HCT116 (cell line): ENCODE results near the gene PLAU. TPM values are rescaled to one million over a fixed set of nuclear protein-coding genes. Genes with fewer than 3 reads are reported as not detected.

ENCODE experiments used
- ATAC-seq: fragments of 200-7000 bp; cut with Tn5 transposase; 2 replicates; pipeline ENCODE4 v1.9.1; 2020; ENCODE audit warnings: mild to moderate bottlenecking, moderate library complexity
- BruUV-seq: library from RNA; stranded (reverse); fragments of 400-500 nt; replicated peaks from 2 replicates; lab custom pipeline; 2021; lab: Mats Ljungman, UMichigan
- CTCF ChIA-PET: fragments of 300-600 bp; sonication (Branson Sonifier 250); formaldehyde crosslinking; loops from one replicate; lab custom pipeline; 2021; ENCODE audit warnings: antibody characterized with exemption; lab: Charles Lee
- POLR2A ChIA-PET: fragments of 300-600, 350-600 bp; sonication (Branson Sonifier 250); formaldehyde crosslinking; loops from one replicate; lab custom pipeline; 2021; ENCODE audit warnings: antibody characterized with exemption; lab: Charles Lee
- RAD21 ChIA-PET, 2 experiments: fragments of 300-600 bp; sonication (Branson Sonifier 250); formaldehyde crosslinking; loops; one replicate each; lab custom pipeline; 2023; ENCODE audit warnings: low total read pairs in 2 of 2; ENCODE audit not compliant: uncharacterized antibody in 2 of 2, unreplicated experiment in 2 of 2, low non-redundant PET in 1 of 2; lab: Charles Lee
- DNase-seq: peaks from one replicate; pipeline ENCODE4 v3.0.0-alpha.2; 2010; ENCODE audit warnings: low read depth, low spot score
- H2AFZ ChIP-seq: fragments of 200-600 bp; shearing (Covaris generic), sonication (generic); 2 replicates; pipeline ENCODE4 v1.6.1; 2017; ENCODE audit warnings: low read depth, mixed run types, mixed read lengths, antibody characterized with exemption, low read length; ENCODE audit not compliant: poor library complexity, severe bottlenecking
- H3K27ac ChIP-seq: 2 replicates; pipeline ENCODE4 v1.5.1; 2012; ENCODE audit warnings: low read depth, low read length
- H3K27me3 ChIP-seq: fragments of 200-600 bp; sonication (generic); 2 replicates; pipeline ENCODE4 v1.6.1; 2016; ENCODE audit warnings: mixed run types, low read length, mixed read lengths; ENCODE audit not compliant: insufficient read depth
- H3K36me3 ChIP-seq, 2 experiments: fragments of 200-500 bp in 1 of 2; fragments of 200-600 bp in 1 of 2; sonication (Bioruptor generic) in 1 of 2; sonication (generic) in 1 of 2; 2 replicates each; pipeline versions ENCODE4 v1.5.1 to v1.6.1; 2014 to 2016; ENCODE audit warnings: low read length in 2 of 2, inconsistent platforms in 1 of 2, mixed read lengths in 1 of 2, mixed run types in 1 of 2; ENCODE audit not compliant: insufficient read depth in 2 of 2, control insufficient read depth in 1 of 2
- H3K4me1 ChIP-seq, 2 experiments: fragments of 200-600 bp in 1 of 2; sonication (generic) in 1 of 2; 2 replicates each; pipeline versions ENCODE4 v1.5.1 to v1.6.1; 2012 to 2017; ENCODE audit warnings: low read length in 2 of 2, inconsistent platforms in 1 of 2, mild to moderate bottlenecking in 1 of 2, mixed read lengths in 1 of 2, mixed run types in 1 of 2, moderate library complexity in 1 of 2; ENCODE audit not compliant: insufficient read depth in 2 of 2, control insufficient read depth in 1 of 2
- H3K4me2 ChIP-seq: fragments of 200-600 bp; sonication (generic); 2 replicates; pipeline ENCODE4 v1.6.1; 2017; ENCODE audit warnings: mixed run types, low read length, mixed read lengths
- H3K4me3 ChIP-seq, 2 experiments: fragments of 200-600 bp in 1 of 2; sonication (generic) in 1 of 2; replicated peaks in 1 of 2; 2 replicates each; pipeline ENCODE4 v1.5.1; 2011 to 2016; ENCODE audit warnings: low read length in 2 of 2, control low read depth in 1 of 2, low read depth in 1 of 2, mild to moderate bottlenecking in 1 of 2, mixed read lengths in 1 of 2, mixed run types in 1 of 2
- H3K79me2 ChIP-seq: fragments of 200-600 bp; sonication (generic); 2 replicates; pipeline ENCODE4 v1.6.1; 2017; ENCODE audit warnings: mild to moderate bottlenecking, mixed run types, low read length, moderate library complexity, mixed read lengths; ENCODE audit not compliant: insufficient read depth
- H3K9ac ChIP-seq: fragments of 200-600 bp; sonication (generic); 2 replicates; pipeline ENCODE4 v1.6.1; 2016; ENCODE audit warnings: low read length, mixed read lengths
- H3K9me2 ChIP-seq: fragments of 200-600 bp; sonication (generic), shearing (Covaris generic); 2 replicates; pipeline ENCODE4 v1.6.1; 2017; ENCODE audit warnings: mixed run types, mild to moderate bottlenecking, moderate library complexity; ENCODE audit not compliant: insufficient read depth
- H3K9me3 ChIP-seq, 2 experiments: fragments of 200-500 bp in 1 of 2; fragments of 200-600 bp in 1 of 2; sonication (Bioruptor generic) in 1 of 2; sonication (generic) in 1 of 2; 2 replicates each; pipeline ENCODE4 v1.6.1; 2014 to 2017; ENCODE audit warnings: low read length in 2 of 2, mixed read lengths in 2 of 2, inconsistent platforms in 1 of 2, low read depth in 1 of 2, mild to moderate bottlenecking in 1 of 2, mixed run types in 1 of 2, moderate library complexity in 1 of 2; ENCODE audit not compliant: control insufficient read depth in 1 of 2, insufficient read depth in 1 of 2
- H4K20me1 ChIP-seq: fragments of 200-600 bp; sonication (generic), shearing (Covaris generic); 2 replicates; pipeline ENCODE4 v1.6.1; 2017; ENCODE audit warnings: mixed run types, mild to moderate bottlenecking, moderate library complexity; ENCODE audit not compliant: insufficient read depth
- ATF3 ChIP-seq: IDR thresholded peaks from 2 replicates; pipeline ENCODE4 v1.6.1; 2012
- ELF1 ChIP-seq: IDR thresholded peaks from 2 replicates; pipeline ENCODE4 v1.6.1; 2012; ENCODE audit warnings: low read depth, borderline replicate concordance
- EZH2 ChIP-seq: fragments of 200-600 bp; sonication (generic); IDR thresholded peaks from 2 replicates; pipeline ENCODE4 v1.6.1; 2017; ENCODE audit warnings: antibody characterized with exemption, mixed run types
- EZH2phosphoT487 ChIP-seq: fragments of 200-600 bp; IDR thresholded peaks from 2 replicates; pipeline ENCODE4 v1.6.1; 2018; ENCODE audit warnings: antibody characterized with exemption, borderline replicate concordance
- POLR2A ChIP-seq: IDR thresholded peaks from 2 replicates; pipeline ENCODE4 v1.7.0; 2011; ENCODE audit warnings: borderline replicate concordance; ENCODE audit not compliant: insufficient read depth, insufficient read length; ENCODE audit errors: extremely low read depth
- POLR2AphosphoS5 ChIP-seq: IDR thresholded peaks from 2 replicates; pipeline ENCODE4 v1.6.1; 2011; ENCODE audit warnings: mild to moderate bottlenecking, low read depth, low read length, moderate library complexity
- REST ChIP-seq: IDR thresholded peaks from 2 replicates; pipeline ENCODE4 v1.6.1; 2012; ENCODE audit warnings: low read depth
- SIN3A ChIP-seq: IDR thresholded peaks from 2 replicates; pipeline ENCODE4 v1.6.1; 2012; ENCODE audit warnings: low read depth
- YY1 ChIP-seq: IDR thresholded peaks from 2 replicates; pipeline ENCODE4 v1.6.1; 2011; ENCODE audit warnings: low read length, low read depth, moderate library complexity, mild to moderate bottlenecking; ENCODE audit not compliant: insufficient replicate concordance; ENCODE audit errors: extremely low read depth
- ZFX ChIP-seq: fragments of 450-650 bp; IDR thresholded peaks from 2 replicates; pipeline ENCODE4 v1.6.1; 2017
- intact Hi-C: fragments of 100-400 bp; cut with micrococcal nuclease; formaldehyde crosslinking; loops from 2 replicates; pipeline ENCODE4 v1.10.0; 2022
- total RNA-seq: library from RNA; stranded (reverse); gene quantifications from one replicate; pipeline ENCODE4 v1.2.1, GENCODE V29; 2021; ENCODE audit not compliant: unreplicated experiment
- TF ChIP-seq, protein P1 (sequence below): IDR thresholded peaks from 2 replicates; pipeline ENCODE4 v1.6.1; 2011; ENCODE audit warnings: mild to moderate bottlenecking, low read length, moderate library complexity; ENCODE audit not compliant: insufficient replicate concordance; ENCODE audit errors: extremely low read depth

Gene PLAU
- total RNA-seq, 1 experiment from 2014 or later = 60.3 TPM

DNA sequence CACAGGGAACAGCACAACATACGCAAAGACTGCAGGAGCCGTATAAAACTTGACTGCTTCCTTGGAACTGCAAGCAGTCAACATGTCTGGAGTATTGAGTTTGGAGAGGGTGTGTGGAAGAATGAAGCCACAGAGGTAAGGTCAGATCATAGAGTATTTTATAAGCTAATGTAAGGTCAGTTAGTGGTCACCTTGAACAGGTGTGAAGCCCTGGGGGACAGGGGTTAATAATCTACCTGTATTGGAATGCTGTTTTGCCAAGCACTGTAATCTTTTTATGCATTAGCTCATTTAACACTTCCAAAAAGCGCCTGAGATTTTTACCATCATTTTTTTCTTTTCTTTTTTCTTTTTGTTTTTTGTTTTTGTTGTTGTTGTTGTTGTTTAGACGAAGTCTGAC, 23.1 kb downstream of the PLAU start:
- Histone ChIP-seq H3K27me3 (no peaks in the 10 kb centered on the region), H2AFZ (no peak overlapping the region), H3K4me2 (no peak overlapping the region), H3K9ac (0 out of 2 replicates have a peak overlapping the region, but pooled peaks have one; percentile 12), H3K79me2 (no peaks in the 10 kb centered on the region), H4K20me1 (no peaks in the 10 kb centered on the region), H3K36me3 (no peaks in the 10 kb centered on the region), H3K4me1 (peaks cover 37 to 77% of the 10 kb centered on the region in 2 experiments), H3K9me2 (no peaks in the 10 kb centered on the region), H3K9me3 (no peaks in the 10 kb centered on the region), H3K4me3 (no peak overlapping the region), H3K27ac (no peak overlapping the region; the same call in 1 of the 2 replicates)
- intact Hi-C loops = no loop called here
- ATAC-seq = no peak
- ChIA-PET CTCF (interaction anchor here (1.5 to 9.3 kb wide), 2 partner anchors 46 to 54 kb away, joined by 4 to 142 read pairs; no protein-coding TSS in a partner anchor), RAD21 (interaction anchor here in 1 of 2 experiments (1.1 kb wide), 1 partner anchor 46 kb away, joined by 4 read pairs; no protein-coding TSS in a partner anchor), POLR2A (interaction anchor here (0.6 to 4.8 kb wide), 3 partner anchors 12 to 43 kb away, joined by 4 to 59 read pairs (median 27); no protein-coding TSS in a partner anchor)
- no TSS peak for BruUV-seq
- TF ChIP-seq ELF1 = no peak
- TF ChIP-seq ZFX = no peak
- no peak for DNase-seq

DNA sequence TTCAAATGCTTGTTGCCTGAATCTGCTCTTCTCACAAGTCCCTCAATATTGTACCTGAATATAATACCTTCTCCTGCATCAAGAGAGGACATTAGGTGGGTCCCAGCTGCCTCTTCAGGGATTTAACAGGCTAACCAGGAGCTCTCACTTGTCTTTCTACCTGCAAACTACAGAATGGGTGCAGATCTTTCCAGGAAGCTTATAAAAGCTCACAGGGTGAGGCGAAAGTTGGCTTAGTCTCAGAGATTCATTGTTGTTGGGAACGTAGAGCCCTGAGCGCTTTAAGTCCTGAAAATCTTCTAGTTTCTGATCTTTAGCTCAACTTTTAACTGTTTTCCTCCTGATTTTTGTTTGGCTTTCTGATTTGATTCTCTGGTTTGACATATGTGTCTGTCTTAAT, 25.0 kb downstream of the PLAU start:
- ChIA-PET RAD21 (interaction anchor here (1.0 to 1.4 kb wide), 2 partner anchors 48 to 50 kb away, joined by 3 to 4 read pairs; no protein-coding TSS in a partner anchor), CTCF (interaction anchor here (9.3 kb wide), 1 partner anchor 48 kb away, joined by 142 read pairs; no protein-coding TSS in a partner anchor)

More for the DNA sequence above, 25.0 kb downstream of the PLAU start:
- H3K4me1 ChIP-seq = peaks cover 32 to 72% of the 10 kb centered on the region in 2 experiments
- H3K9me3 ChIP-seq = no peaks in the 10 kb centered on the region
- no peak overlapping the region for H3K4me2 ChIP-seq
- no TSS peak for BruUV-seq
- no peaks in the 10 kb centered on the region for H4K20me1 ChIP-seq
- no peak overlapping the region for H2AFZ ChIP-seq
- TF ChIP-seq EZH2phosphoT487 (no peak), POLR2A (no peak), EZH2 (no peak), POLR2AphosphoS5 (no peak), ELF1 (no peak), ATF3 (no peak), YY1 (no peak), REST (no peak), SIN3A (no peak)
- TF ChIP-seq, protein P1, sequence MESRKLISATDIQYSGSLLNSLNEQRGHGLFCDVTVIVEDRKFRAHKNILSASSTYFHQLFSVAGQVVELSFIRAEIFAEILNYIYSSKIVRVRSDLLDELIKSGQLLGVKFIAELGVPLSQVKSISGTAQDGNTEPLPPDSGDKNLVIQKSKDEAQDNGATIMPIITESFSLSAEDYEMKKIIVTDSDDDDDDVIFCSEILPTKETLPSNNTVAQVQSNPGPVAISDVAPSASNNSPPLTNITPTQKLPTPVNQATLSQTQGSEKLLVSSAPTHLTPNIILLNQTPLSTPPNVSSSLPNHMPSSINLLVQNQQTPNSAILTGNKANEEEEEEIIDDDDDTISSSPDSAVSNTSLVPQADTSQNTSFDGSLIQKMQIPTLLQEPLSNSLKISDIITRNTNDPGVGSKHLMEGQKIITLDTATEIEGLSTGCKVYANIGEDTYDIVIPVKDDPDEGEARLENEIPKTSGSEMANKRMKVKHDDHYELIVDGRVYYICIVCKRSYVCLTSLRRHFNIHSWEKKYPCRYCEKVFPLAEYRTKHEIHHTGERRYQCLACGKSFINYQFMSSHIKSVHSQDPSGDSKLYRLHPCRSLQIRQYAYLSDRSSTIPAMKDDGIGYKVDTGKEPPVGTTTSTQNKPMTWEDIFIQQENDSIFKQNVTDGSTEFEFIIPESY = no peak
- H3K36me3 ChIP-seq = no peaks in the 10 kb centered on the region
- no peak overlapping the region for H3K4me3 ChIP-seq
- no peaks in the 10 kb centered on the region for H3K79me2 ChIP-seq
- H3K9me2 ChIP-seq = no peaks in the 10 kb centered on the region
- H3K9ac ChIP-seq = no peak overlapping the region
- no peak for ATAC-seq
- DNase-seq = no peak
- POLR2A ChIA-PET = interaction anchor here (1.0 to 1.4 kb wide), 2 partner anchors 45 to 47 kb away, joined by 3 read pairs; no protein-coding TSS in a partner anchor
- intact Hi-C loops = no loop called here
- H3K27me3 ChIP-seq = no peaks in the 10 kb centered on the region
- H3K27ac ChIP-seq = no peak overlapping the region
